Caco-2 (cell line): ENCODE results near the gene PPP1R3C. TPM values are rescaled to one million over a fixed set of nuclear protein-coding genes. Genes with fewer than 3 reads are reported as not detected.

Source experiments
- BruUV-seq: library from RNA; stranded (reverse); fragments of 400-500 nt; replicated peaks from 2 replicates; lab custom pipeline; 2021; lab: Mats Ljungman, UMichigan
- CTCF ChIA-PET: fragments of 300-600 bp; sonication (Branson Sonifier 250); formaldehyde crosslinking; loops from one replicate; lab custom pipeline; 2022; ENCODE audit warnings: antibody characterized with exemption; lab: Charles Lee
- POLR2A ChIA-PET: fragments of 300-600 bp; sonication (Branson Sonifier 250); formaldehyde crosslinking; loops from one replicate; lab custom pipeline; 2022; ENCODE audit warnings: antibody characterized with exemption; lab: Charles Lee
- DNase-seq, 2 experiments: peaks; one replicate each; pipeline versions ENCODE4 v3.0.0 to v3.0.0-alpha.2; 2020 to 2022
- H3K27me3 ChIP-seq: replicated peaks from 2 replicates; pipeline ENCODE4 v1.6.0; 2011; ENCODE audit warnings: low read length; ENCODE audit not compliant: control insufficient read depth, insufficient read depth
- H3K36me3 ChIP-seq: 2 replicates; pipeline ENCODE4 v1.5.1; 2011; ENCODE audit warnings: low read length; ENCODE audit not compliant: control insufficient read depth, insufficient read depth
- H3K4me1 ChIP-seq: fragments of 250-450 bp; sonication (Bioruptor Pico); 2 replicates; pipeline ENCODE4 v1.5.1; 2020; ENCODE audit warnings: mild to moderate bottlenecking
- H3K4me3 ChIP-seq: 2 replicates; pipeline ENCODE4 v1.5.1; 2011; ENCODE audit warnings: low read depth, mild to moderate bottlenecking, control low read depth, low read length
- H3K9me3 ChIP-seq: fragments of 250-450 bp; sonication (Bioruptor Pico); 2 replicates; pipeline ENCODE4 v1.5.1; 2020; ENCODE audit warnings: mild to moderate bottlenecking, moderate library complexity
- H3K27ac Mint-ChIP-seq: one replicate; pipeline ENCODE4 v1.8.0; 2022; ENCODE audit warnings: mixed read lengths; ENCODE audit not compliant: unreplicated experiment
- H3K27me3 Mint-ChIP-seq: one replicate; pipeline ENCODE4 v1.8.0; 2022; ENCODE audit warnings: mixed read lengths; ENCODE audit not compliant: insufficient read depth, unreplicated experiment
- H3K36me3 Mint-ChIP-seq: one replicate; pipeline ENCODE4 v1.8.0; 2022; ENCODE audit warnings: mild to moderate bottlenecking, mixed read lengths; ENCODE audit not compliant: insufficient read depth, unreplicated experiment
- H3K4me1 Mint-ChIP-seq: one replicate; pipeline ENCODE4 v1.8.0; 2022; ENCODE audit warnings: low read depth, mixed read lengths; ENCODE audit not compliant: unreplicated experiment
- H3K4me3 Mint-ChIP-seq: one replicate; pipeline ENCODE4 v1.8.0; 2022; ENCODE audit warnings: mild to moderate bottlenecking, moderate library complexity, mixed read lengths; ENCODE audit not compliant: unreplicated experiment
- H3K9me3 Mint-ChIP-seq: one replicate; pipeline ENCODE4 v1.8.0; 2022; ENCODE audit warnings: mixed read lengths; ENCODE audit not compliant: unreplicated experiment
- intact Hi-C: fragments of 100-400 bp; cut with micrococcal nuclease; formaldehyde crosslinking; loops from one replicate; pipeline ENCODE4 v1.10.0; 2022; ENCODE audit not compliant: unreplicated experiment
- total RNA-seq: library from RNA; stranded (reverse); gene quantifications from 2 replicates; pipeline ENCODE4 v1.2.3, GENCODE V29; 2022
- TF ChIP-seq, protein P1 (sequence below), 2 experiments: fragments of 200-600 bp in 1 of 2; IDR thresholded peaks; 1 replicate in 1 of 2; 2 replicates in 1 of 2; pipeline versions ENCODE4 v1.5.1 to v1.8.0; 2011 to 2022; ENCODE audit warnings: antibody characterized with exemption in 1 of 2, control low read depth in 1 of 2, inconsistent platforms in 1 of 2, low read depth in 1 of 2, low read length in 1 of 2, mild to moderate bottlenecking in 1 of 2, moderate library complexity in 1 of 2; ENCODE audit not compliant: insufficient read depth in 1 of 2, severe bottlenecking in 1 of 2, unreplicated experiment in 1 of 2

The PPP1R3C gene
- total RNA-seq, 1 experiment from 2014 or later: not detected

GRCh38 chr10:91601212-91601611, 31.7 kb downstream of the PPP1R3C start:
- Mint-ChIP-seq H3K4me3 (no peak overlapping the region), H3K27me3 (peaks cover 4% of the 10 kb centered on the region), H3K9me3 (no peaks in the 10 kb centered on the region), H3K27ac (no peak overlapping the region), H3K4me1 (peaks cover 6% of the 10 kb centered on the region), H3K36me3 (peaks cover 5% of the 10 kb centered on the region)
- CTCF ChIA-PET: no interaction called here
- no TSS peak for BruUV-seq
- Histone ChIP-seq H3K27me3 (no peaks in the 10 kb centered on the region), H3K9me3 (peaks cover 13% of the 10 kb centered on the region), H3K4me1 (peaks cover 4% of the 10 kb centered on the region; the same call in 1 of the 2 replicates), H3K4me3 (no peak overlapping the region), H3K36me3 (no peaks in the 10 kb centered on the region)
- POLR2A ChIA-PET: no interaction called here
- intact Hi-C loops: no loop called here
- TF ChIP-seq, protein P1, sequence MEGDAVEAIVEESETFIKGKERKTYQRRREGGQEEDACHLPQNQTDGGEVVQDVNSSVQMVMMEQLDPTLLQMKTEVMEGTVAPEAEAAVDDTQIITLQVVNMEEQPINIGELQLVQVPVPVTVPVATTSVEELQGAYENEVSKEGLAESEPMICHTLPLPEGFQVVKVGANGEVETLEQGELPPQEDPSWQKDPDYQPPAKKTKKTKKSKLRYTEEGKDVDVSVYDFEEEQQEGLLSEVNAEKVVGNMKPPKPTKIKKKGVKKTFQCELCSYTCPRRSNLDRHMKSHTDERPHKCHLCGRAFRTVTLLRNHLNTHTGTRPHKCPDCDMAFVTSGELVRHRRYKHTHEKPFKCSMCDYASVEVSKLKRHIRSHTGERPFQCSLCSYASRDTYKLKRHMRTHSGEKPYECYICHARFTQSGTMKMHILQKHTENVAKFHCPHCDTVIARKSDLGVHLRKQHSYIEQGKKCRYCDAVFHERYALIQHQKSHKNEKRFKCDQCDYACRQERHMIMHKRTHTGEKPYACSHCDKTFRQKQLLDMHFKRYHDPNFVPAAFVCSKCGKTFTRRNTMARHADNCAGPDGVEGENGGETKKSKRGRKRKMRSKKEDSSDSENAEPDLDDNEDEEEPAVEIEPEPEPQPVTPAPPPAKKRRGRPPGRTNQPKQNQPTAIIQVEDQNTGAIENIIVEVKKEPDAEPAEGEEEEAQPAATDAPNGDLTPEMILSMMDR (IDR thresholded peaks at IDR 0.05; ENCODE audit: insufficient read depth in 1 of 2, low read depth in 1 of 2, low read length in 1 of 2, severe bottlenecking in 1 of 2, unreplicated experiment in 1 of 2): no peak
- DNase-seq: no peak

DNA sequence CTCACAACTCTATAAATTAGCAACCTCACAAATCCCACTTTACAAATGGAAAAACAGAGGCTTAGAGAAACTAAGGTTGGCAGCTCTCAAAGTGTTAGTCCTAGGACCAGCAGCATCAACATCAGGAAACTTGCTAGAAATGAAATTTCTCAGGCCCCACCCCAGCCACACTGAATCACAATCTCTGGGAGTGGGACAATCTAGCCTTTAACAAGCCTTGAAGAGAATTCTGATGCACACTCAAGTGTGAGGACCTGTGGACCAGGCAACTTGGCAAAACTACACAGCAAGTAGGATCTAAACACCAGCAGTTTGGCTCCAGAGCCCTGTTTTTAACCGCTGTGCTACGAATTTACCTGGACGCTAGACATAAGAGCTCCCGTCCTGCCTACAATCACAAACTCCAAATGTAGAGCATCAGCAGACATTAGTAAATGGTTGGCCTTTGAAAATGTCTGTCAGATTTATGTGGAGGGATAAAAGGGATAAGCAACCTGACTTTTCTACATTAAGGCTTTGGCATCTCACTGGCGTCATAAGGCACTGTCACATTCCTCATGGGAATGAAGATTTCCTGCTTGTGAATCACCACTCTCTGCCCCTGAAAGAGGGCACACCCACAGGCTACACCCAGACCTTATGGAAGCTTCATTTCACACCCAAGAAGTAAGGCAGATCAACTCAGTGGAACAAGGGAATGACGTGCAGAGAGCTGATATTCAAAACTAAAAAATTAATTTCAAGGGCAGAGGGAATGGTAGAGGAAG, 34.5 kb downstream of the PPP1R3C start:
- Mint-ChIP-seq H3K9me3 (no peaks in the 10 kb centered on the region), H3K4me3 (no peak overlapping the region), H3K27me3 (peaks cover 4% of the 10 kb centered on the region), H3K27ac (no peak overlapping the region), H3K4me1 (peaks cover 6% of the 10 kb centered on the region), H3K36me3 (no peaks in the 10 kb centered on the region)
- ChIA-PET POLR2A (no interaction called here), CTCF (no interaction called here)
- Histone ChIP-seq H3K9me3 (no peaks in the 10 kb centered on the region), H3K27me3 (no peaks in the 10 kb centered on the region), H3K36me3 (no peaks in the 10 kb centered on the region), H3K4me1 (no peaks in the 10 kb centered on the region), H3K4me3 (no peak overlapping the region)
- intact Hi-C loops: no loop called here
- no TSS peak for BruUV-seq
- TF ChIP-seq, protein P1 (IDR thresholded peaks at IDR 0.05; ENCODE audit: insufficient read depth in 1 of 2, low read depth in 1 of 2, low read length in 1 of 2, severe bottlenecking in 1 of 2, unreplicated experiment in 1 of 2): no peak
- no peak for DNase-seq

DNA sequence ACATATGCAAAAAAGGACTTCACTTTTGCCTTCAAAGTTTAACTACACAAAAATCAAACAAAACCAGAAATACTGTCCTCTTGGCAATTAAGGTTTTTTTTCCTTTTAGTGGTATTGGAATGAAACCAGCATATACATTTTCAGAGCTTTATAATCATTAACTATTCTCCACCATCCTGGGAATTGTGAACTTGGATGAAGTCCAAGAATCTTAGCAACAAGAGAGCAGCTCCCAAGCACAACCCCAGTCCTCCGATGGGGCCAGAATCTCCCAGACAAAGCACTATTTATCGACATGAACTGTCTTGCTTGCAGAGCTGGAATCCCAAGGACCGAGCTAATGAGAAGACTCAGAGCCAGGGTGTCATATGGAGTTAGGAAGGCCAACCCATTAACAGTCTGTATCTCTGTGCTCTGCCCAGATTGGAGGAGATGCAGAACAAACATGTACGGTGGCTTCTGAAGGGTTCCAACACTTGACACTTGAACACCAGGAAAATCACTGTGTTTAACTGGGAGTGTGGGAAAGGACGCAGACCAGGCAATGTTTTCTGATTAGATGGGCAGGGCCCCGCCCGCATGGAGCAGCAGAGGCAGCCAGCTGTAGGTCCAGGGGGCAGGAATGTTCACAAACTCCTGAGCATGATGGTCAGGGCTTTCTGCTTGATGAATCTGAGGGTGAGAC, 35.5 kb downstream of the PPP1R3C start:
- ChIA-PET CTCF (no interaction called here), POLR2A (no interaction called here)
- no peaks in the 10 kb centered on the region for H3K27me3 ChIP-seq
- H3K9me3 ChIP-seq: no peaks in the 10 kb centered on the region
- no peak overlapping the region for H3K4me3 Mint-ChIP-seq
- intact Hi-C loops: no loop called here
- H3K36me3 Mint-ChIP-seq: no peaks in the 10 kb centered on the region
- no peaks in the 10 kb centered on the region for H3K4me1 ChIP-seq
- H3K36me3 ChIP-seq: no peaks in the 10 kb centered on the region
- BruUV-seq: no TSS peak
- H3K27me3 Mint-ChIP-seq: peaks cover 4% of the 10 kb centered on the region
- no peaks in the 10 kb centered on the region for H3K9me3 Mint-ChIP-seq
- H3K4me1 Mint-ChIP-seq: peaks cover 6% of the 10 kb centered on the region
- TF ChIP-seq, protein P1 (IDR thresholded peaks at IDR 0.05; ENCODE audit: insufficient read depth in 1 of 2, low read depth in 1 of 2, low read length in 1 of 2, severe bottlenecking in 1 of 2, unreplicated experiment in 1 of 2): no peak
- no peak overlapping the region for H3K27ac Mint-ChIP-seq
- DNase-seq: no peak
- no peak overlapping the region for H3K4me3 ChIP-seq
